HG02970 (cell line): ENCODE data around the gene GLYATL1.
A peak's percentile ranks its signal among the peaks of the same experiment; 100 is the strongest.

Experiments used
- ATAC-seq: cut with Tn5 transposase; IDR thresholded peaks from one replicate; pipeline ENCODE4 v1.9.1; 2021; ENCODE audit warnings: mild to moderate bottlenecking, moderate library complexity, moderate number of reproducible peaks; ENCODE audit not compliant: unreplicated experiment, low FRiP score

Gene GLYATL1, protein sequence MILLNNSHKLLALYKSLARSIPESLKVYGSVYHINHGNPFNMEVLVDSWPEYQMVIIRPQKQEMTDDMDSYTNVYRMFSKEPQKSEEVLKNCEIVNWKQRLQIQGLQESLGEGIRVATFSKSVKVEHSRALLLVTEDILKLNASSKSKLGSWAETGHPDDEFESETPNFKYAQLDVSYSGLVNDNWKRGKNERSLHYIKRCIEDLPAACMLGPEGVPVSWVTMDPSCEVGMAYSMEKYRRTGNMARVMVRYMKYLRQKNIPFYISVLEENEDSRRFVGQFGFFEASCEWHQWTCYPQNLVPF

DNA sequence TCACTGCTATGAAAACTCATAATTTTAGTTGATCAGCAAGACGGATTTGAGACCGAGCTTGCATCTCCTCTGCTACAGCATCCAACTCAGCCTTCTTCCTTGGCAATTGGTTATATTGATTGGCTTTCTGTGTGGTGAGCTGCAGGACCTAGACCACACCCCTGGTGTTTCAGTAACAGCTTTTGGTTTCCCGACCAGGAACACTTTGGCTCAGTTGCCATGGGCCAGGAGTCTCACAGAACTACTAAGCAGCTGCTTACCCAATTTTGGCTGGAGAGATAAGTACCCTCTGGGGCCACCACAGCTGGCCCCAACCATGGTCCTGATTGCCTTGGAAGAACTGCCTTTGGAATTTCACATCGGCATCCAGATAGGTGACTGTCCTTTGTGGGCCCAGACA, at the start of gene GLYATL1:
Gene GLYATL1, plus strand, starts transcription at position 212 of the 400 bp plus-strand sequence. CDS start 7,600 bp downstream, outside the sequence.
- no peak for ATAC-seq

DNA sequence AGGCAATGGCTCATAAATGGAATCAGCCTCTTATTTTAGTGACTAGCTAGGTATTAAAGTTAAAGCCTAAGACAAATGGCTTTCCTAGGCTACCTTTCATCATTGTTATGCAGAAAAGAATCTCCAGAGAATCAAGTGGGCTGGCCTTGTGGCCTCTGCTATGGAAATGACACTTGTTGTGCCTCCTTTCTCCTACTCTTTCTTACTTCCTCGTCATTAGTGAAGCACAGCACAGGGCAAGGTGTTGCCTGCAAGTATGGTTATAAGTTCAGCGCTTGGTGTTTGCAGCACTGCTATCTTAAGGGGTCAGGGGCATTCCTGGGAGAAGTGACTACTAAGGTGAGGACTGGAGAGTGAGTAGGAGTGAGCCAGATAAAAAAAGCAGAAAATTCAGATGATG, 45.4 kb upstream of the GLYATL1 start:
- ATAC-seq: no peak

DNA sequence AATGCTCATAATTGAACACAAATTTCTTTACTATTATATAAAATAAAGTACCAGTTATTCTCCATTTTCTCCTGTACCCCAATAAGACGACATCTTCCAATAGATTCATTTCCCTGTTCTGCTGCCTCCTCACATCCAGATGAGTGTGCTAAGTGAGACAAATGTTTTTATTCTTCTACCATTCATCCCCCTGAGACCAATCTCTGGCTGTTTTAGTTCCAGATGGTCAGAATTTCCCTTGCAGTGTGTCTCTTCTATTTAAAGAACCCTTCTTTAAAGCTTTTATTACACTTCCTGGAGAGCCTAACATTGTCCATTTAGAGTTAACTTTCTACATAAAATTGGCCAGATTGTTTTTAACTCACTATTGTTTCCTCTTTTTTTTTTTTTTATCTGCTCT, 41.2 kb upstream of the GLYATL1 start:
- ATAC-seq: no peak

DNA sequence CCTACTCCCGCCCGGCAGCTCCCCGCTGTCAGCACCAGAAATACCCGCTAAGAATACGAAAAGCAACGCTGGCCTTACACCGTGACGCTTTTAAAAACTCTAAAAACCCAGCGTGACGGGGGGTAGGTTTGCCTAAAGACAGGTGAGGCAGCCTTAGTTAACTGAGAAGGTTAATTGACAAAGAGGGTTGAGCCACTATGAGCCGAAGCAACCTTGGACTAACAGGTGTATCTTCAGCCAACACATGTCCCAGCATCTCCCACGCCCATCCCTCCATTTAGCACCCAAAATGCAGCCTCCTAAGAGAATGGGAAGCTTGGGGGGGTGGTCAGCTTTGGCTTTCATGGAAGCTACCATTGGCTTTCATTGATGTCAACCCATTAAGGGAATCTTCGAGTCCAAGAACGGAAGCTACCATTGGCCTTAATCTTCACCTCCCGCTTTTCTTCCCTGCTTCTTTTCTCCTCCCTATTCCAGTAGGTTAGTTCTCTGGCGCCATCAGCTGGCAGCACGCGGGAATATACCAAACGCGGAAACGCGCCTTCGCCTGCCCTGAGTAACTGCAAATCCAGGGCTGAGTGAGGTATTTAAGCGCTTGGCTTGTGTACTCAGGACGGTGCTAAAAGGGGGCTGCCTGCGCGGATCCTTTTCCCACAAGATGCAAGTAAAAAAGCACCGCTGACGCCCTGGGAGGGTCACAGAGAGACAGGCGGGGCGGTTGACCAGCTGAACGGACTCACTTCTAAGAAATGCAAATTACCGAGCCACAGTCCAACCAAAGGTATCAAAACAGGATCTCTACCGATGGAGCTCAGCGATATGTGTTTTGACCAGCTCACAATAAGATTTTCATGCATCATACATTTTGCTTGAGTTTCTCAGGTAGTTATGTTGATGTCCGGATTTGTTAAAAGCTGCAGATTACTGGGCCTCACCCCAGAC, 38.5 kb upstream of the GLYATL1 start:
- no peak for ATAC-seq

DNA sequence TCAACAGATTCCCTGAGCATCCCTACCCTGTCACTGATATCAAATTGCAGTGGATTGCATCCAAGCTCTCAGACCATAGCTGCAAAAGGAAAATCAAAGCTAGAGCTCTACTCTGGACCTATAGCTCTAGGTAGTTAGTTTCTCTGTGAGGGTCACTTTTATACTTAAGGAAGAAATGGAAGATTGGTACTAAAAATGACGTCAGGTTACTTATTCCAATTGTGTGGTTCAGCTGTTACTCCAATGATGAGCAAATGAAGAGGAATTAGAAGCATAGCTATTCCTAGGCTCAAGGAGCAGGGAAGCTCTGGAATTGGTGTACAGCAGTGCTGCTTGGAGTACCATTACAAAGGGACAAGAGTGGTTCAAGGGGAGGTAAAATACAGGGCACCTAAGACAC, 36.4 kb upstream of the GLYATL1 start:
- no peak for ATAC-seq

DNA sequence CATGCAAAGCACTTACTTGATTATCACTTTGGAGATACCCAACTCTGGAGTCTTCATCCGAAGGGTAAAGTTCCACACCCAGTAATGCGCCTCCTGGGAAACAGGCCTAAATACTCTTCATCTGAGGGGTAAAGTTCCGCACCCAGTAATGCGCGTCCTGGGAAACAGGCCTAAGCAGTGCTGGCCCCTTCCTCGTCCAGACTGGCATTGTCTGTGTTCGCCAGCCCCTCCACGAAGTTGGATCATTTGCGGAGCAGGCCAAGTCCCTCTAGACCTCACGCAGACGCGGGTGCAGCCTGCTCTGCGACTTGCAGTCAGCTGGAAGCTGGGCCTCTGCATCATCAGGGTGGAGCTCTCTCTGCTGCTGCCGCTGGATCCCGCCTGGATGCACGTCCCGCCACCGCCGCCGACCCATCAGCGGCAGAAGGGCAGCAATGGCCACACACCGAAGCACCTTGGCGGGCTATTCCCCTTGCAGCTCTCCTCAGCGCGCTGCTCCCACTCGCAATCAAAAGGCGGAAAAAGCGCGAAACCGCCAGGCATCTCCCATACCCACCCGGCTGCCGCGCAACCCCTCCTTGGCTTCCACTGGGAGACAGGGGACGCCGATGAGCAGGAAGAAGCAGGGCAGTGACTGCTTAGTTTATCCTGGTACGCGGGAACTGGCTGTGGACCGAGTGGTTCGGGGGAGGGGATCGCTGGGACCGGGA, 34.1 kb upstream of the GLYATL1 start:
- no peak for ATAC-seq

DNA sequence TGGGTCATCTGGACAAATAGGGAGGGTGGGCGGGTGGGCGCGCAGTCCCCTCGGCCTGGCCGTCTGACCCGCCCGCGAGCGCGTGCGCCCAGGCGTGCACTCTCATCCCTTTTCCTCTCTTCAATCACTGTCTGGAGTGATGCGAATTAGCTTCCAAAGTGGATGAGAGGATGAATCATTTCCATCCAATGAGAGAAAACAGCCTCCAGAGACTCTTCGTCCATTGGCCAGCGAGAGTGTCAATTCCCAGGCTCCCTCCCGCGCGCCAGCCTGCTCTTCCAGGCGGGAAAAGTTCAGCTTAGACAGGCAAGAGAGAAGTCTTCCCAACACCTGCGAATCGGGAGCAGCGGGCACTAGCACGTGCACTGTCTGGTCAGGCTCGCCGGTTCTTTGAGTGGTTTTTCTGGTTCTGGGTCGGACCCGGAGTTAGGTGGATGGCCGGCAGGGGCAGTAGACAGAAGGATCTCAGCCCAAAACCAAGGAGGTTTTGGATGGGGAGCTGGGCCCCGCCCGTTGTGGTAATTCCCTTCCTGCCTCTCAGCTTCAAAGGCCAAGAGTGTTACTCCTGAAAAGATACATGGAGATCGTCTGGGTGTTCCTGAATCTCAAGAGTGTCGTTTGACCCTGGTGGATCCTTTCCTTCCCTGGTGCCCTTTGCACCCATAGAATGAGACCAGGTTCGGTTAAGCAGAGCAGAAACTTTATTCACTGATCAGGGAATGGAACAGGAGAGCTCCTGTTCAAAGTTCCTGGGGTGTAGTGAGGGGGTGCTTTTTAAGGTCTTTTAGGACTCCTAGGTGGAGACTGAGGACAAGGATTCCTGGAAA, 33.4 kb upstream of the GLYATL1 start:
- ATAC-seq: no peak

DNA sequence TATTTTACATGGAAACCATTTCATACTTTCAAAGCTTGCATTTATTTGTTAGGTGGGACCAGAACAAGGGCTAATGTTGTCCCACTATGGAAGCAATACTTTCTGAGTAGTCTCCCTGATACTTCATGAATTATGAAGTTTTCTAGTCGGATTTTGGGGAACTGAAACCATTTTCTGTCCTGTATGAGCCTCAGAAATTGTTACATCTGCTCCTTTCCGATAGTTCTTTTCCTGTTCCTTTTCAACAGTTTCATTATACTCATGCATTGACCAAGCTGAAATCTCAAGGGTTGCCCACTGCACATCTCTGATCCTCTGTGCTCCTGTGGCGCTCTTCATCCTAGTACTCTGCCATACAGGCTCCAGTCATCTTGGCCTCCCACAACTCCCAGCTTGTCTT, 31.5 kb upstream of the GLYATL1 start:
- no peak for ATAC-seq

DNA sequence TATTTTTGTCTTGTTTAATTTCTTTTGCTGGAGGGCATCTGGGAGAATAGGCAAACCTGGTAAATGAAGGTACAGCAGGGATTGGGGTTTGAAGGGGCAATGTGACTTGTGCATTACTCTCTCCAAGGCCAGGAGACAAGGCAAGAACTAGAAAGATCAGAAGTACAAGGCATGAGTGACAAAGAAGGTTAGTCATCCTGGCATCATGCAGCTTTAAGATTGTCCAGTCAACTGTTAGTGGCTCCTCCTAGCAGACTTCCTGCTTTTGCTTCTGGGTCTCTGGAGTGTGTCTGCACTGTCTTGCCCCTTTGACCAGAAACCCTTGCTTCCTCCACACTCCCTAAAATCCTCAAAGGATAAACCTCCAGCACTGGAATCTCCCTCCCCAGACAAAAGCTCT, 27.2 kb upstream of the GLYATL1 start:
- ATAC-seq: no peak

DNA sequence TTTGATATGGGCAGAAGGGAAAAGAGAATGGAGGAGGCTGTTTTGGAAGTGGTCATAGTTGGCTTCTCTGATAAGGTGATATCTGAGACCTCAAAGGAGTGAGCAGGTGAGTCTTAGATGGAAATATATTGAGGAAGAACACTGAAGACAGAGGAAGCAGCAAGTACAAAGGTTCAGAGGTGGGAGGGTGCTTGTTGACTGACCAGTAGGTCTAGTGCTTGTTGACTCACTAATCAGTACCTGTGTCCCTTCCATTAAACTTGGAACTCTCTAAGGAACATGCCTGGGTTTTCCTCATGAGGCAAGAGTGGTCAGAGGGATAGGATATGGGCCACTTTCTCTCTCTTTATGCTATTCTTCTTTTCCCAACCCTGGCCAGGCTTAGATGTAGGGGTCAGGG, 25.6 kb upstream of the GLYATL1 start:
- ATAC-seq: no peak

DNA sequence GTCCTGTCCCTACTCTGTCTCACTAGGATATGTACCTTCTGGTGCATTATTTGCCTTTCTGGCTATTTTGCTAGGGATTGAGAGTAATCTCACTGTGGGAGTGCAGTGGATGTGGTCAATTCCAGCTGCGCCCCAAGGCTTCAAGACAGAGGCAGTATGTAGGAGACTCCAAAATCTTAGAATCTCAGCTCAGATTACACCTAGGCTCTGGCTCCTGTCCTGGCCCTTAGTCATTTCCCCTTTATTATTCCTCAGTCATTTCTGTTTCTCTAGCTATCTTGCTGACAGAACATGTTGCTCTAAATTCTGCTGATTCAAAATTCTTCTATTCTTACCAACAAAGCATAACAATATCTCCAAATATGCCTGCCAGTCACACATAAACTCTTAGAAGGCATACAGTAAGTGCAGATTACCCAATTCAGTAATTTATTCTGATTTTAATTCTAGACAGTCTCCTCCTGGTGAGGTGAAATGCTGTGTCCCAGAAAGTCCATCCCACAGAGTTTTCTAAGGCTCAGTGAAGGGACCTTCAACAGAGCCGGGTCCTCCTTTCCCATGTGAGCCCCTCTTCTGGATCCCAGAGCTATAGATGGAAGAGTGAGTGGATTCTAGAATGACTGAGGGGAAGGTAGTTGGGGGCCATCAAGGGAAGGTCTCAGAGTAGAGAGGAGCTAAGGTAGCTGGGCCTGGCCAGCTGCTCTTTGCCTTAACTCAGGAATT, 24.3 kb upstream of the GLYATL1 start:
- no peak for ATAC-seq

DNA sequence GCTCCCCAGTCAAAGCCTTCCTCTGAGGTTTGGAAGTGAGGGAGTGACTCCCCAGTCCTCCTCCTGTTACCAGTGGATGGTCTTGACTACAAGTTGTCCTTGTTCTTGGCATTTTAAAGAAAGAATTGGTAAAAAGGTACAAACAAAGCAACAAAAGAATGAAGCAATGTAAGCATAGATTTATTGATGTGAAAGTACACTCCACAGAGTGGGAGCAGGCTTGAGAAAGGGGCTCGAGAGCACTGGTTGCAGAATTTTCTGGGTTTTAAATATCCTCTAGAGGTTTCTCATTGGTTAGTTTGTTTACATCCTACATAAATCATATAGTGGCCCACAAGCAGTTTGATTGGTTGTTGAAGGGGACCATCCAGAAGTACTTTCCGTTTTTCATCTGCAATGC, 22.7 kb upstream of the GLYATL1 start:
- no peak for ATAC-seq

DNA sequence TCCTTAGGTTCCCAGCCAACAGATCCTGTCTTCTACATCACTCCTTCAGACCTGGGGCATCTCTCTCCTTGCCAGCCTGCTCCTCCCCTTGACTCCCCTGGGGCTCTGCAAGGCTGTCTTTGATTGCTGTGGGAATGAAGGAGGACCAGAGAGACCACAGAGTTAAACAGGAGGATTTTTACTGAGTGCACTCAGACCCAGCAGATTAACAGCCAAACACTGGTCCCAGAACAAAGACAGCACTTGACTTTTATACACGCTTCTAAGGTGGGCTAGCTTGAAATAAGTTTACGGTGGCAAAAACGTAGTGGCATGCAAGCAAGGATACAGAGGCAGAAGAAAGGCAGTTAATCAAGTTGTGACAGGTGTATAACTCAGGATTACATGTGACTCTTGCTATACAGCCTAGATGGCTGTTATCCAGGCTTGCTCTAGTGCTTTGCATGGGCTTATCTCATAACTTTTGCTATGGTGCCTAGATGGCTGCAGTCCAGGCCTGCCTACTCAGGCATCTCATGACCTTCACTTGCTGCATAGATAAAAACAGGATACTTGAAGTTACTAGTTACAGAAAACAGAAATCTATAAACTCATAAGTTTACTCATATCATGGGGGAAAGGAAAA, 22.0 kb upstream of the GLYATL1 start:
- no peak for ATAC-seq

DNA sequence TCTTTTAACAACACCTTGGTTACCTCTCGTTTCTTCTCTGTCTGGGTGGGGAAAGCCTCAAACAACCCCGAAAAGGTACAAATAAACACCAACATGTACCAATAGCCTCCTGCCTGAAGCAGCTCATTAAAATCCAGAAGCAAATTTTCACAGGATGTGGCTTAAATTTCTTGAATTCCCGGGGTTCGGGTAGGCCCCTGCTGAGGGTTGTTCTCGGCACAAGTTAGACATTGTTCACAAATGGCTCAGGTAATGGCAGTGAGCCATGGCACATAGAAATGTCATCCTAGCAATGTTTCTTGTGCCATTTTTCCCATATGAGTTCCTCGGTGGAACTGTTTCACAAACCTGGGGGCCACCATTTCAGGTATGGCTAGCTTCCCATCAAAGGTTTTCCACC, 19.7 kb upstream of the GLYATL1 start:
- no peak for ATAC-seq

DNA sequence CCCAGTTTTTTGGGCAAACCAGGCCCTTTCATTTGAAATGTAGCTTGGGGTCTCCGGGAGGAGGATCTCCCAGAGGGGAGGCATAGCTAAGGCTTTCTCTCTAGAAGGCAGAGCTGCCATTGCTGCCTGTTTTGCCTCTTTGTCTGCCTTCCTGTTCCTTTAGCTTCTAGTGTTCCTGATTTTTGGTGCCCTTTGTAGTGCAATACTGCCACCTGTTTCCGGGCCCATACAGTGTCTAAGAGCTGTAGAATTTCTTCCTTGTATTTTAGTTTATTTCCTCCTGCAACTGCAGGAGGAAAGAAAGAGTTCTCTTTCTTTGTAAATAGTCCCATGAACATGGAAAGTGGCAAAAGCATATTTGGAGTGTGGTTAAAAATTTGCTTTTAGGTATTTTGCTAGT, 19.3 kb upstream of the GLYATL1 start:
- no peak for ATAC-seq

DNA sequence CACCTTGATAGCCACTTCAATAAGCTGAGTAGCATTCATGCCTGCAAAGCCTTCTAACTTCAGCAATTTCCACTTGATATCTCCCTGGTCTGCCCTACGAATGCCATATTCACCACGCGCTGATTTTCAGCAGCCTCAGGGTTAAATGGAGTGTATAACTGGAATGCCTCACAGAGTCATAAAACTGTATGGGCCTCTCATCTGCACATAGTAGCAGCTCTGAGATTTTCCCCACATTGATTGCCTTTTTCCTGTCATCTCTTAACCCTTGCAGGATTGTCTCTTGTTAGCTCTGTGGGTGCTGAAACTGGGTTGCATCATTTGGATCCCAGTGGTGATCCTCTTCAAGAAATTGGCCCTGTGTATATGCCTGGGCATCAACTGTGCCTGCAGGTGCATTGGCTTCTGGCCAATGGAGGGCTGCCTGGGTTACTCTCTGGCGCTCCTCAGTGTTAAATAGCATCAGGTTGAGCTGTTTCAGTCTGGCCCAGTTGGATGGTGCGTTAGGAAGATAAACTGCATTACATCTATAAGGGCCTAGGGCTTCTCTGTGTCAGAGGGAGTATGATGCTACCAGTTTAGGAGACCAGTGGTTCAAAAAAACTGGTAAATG, 17.4 kb upstream of the GLYATL1 start:
- ATAC-seq: no peak

DNA sequence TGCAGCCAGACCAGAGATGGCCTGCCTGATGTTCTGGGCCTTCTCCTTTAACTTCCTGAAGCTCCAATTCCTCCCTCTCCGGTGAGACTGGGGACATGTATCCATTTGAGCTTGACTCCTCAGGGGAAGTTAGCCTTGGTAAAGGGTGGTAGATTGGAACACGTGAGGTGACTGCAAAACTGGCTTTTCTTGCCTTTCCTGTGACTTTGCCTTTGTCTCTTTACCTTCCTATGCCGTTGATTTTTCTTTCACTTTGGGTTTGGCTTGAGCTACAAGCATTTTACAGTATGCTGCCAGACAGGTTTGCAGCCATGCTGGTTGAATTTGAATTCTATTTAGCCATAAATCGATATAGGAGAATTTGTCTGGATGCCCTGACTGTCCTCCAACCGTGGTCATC, 16.8 kb upstream of the GLYATL1 start:
- no peak for ATAC-seq

DNA sequence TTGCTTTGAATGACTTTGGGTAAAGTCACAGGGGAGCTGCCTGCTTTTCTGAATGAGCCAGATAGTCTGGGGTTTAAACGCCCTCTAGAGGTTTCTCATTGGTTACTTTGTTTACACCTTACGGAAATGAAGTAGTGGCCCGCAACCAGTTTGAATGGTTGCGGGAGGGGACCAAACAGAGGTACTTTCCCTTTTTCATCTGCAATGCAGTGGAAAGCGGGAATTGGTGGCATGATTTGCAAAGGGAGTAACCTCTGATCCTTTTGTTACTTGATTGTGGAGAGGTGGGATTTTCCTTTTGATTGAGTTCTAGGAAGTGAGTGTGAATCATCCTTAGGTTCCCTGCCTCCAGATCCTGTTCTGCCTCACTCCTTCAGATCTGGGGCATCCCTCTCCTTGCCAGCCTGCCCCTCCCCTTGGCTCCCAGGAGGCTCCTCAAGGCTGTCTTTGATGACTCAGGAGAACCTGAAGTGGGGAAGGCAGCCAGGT, 15.9 kb upstream of the GLYATL1 start:
- peak; percentile 69 for ATAC-seq

DNA sequence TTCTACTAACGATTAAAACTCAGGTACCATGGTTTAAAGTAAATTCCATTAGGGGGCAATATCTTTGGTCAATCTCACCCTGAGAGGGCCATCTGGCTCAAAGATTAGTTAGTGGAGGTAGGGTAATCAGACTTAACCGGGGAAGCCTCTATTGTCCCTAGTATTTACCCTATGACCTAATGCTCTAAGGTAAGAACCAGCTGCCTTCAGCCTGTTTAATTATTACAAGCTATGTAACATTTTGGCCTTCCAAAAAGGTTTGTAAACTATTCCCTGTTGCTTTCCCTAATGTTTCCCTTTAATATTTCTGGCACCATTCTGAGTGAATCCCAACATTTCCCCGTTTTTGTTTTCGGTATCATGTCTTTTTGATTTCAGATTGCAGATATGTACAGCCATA, 15.1 kb upstream of the GLYATL1 start:
- ATAC-seq: no peak
